Measurements from ENCODE around the gene C11orf97. TPM values are rescaled to one million over a fixed set of nuclear protein-coding genes. Genes with fewer than 3 reads are reported as not detected.

The C11orf97 gene
- total RNA-seq, 1 experiment from 2014 or later: not detected

DNA sequence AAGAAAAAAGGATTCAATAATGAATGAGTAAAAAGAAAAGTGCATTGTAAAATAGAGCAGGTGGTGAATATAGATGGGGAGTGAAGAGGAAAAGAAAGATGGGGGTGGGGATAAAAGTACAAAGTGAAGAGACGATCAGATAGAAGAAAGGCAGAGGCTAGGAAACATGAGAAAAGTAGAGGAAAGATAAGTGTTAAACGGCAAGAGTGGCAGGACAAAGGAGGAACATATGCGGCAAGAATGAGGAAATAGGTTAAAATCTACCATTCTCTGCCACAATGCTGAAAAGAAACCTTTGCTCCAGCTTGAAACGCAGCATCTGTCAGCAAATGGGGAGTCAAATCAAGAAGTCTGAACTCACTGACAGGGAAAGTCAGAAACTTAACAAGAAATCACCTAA lies 38.3 kb downstream of the C11orf97 start:
- Mint-ChIP-seq H3K36me3 (ENCODE audit: insufficient read depth in 1 of 3, low read depth in 3 of 3) (peaks cover 0 to 3% (median 0%) of the 10 kb centered on the region in 3 experiments; a peak in 1 of 7 replicates), H3K27me3 (ENCODE audit: low read depth) (peaks cover 6% of the 10 kb centered on the region), H3K4me1 (peaks cover 11 to 17% of the 10 kb centered on the region in 2 experiments), H3K27ac (no peak overlapping the region), H3K9me3 (no peaks in the 10 kb centered on the region), H3K4me3 (no peak overlapping the region)
- Histone ChIP-seq H2BK5ac (ENCODE audit: insufficient read length, low read length) (no peak overlapping the region), H2AFZ (ENCODE audit: low read length) (no peak overlapping the region), H2BK120ac (ENCODE audit: low read depth, low read length, poor library complexity, severe bottlenecking) (no peak overlapping the region), H3K18ac (ENCODE audit: insufficient read length, low read depth, low read length) (no peak overlapping the region), H3K79me1 (ENCODE audit: insufficient read depth, low read depth, low read length, poor library complexity, severe bottlenecking) (no peaks in the 10 kb centered on the region), H3K79me2 (ENCODE audit: insufficient read depth, low read length) (peaks cover 2% of the 10 kb centered on the region; the same call in 1 of the 2 replicates), H3K4ac (ENCODE audit: low read depth, low read length) (no peak overlapping the region), H4K91ac (ENCODE audit: insufficient read length, low read depth, low read length) (no peak overlapping the region), H3T11ph (ENCODE audit: low read length) (no peak overlapping the region), H3K27me3 (ENCODE audit: insufficient read depth, low read length) (peaks cover 3% of the 10 kb centered on the region; the same call in 1 of the 2 replicates), H3K23ac (ENCODE audit: insufficient read length, low read depth, low read length) (no peak overlapping the region), H3K27ac (ENCODE audit: insufficient read length, low read depth, low read length) (no peak overlapping the region), H3K4me1 (ENCODE audit: insufficient read depth, low read length) (no peaks in the 10 kb centered on the region; the same call in none of the 2 replicates), H4K8ac (replicated peaks; ENCODE audit: insufficient read length, low read depth, low read length) (no peak overlapping the region), H3K14ac (ENCODE audit: insufficient read depth, low read length) (no peak overlapping the region), H3K9me3 (ENCODE audit: control insufficient read depth, low read depth, low read length) (no peaks in the 10 kb centered on the region), H2BK12ac (ENCODE audit: insufficient read length, low read depth, low read length) (no peak overlapping the region), H3K23me2 (ENCODE audit: insufficient read length, low read depth, low read length, poor library complexity, severe bottlenecking) (peaks cover 6% of the 10 kb centered on the region), H4K5ac (ENCODE audit: insufficient read length, low read depth, low read length) (no peak overlapping the region), H3K4me2 (ENCODE audit: insufficient read depth, insufficient read length, low read length) (no peak overlapping the region), H2AK5ac (ENCODE audit: insufficient read length, low read length) (no peak overlapping the region), H2BK20ac (ENCODE audit: low read depth, low read length, poor library complexity, severe bottlenecking) (no peak overlapping the region), H2BK15ac (ENCODE audit: low read depth, low read length) (no peak overlapping the region), H3K56ac (ENCODE audit: insufficient read length, low read depth, low read length) (no peak overlapping the region), H3K9ac (ENCODE audit: extremely low read depth, insufficient read length, low read length) (no peak overlapping the region), H4K20me1 (ENCODE audit: control insufficient read depth, insufficient read depth, insufficient read length) (no peaks in the 10 kb centered on the region)
- 100% methylated on average over 1 of the region's 4 CpGs for WGBS (ENCODE audit: extremely low coverage, insufficient read length, low lambda C conversion rate)
- DNase-seq: no peak
- TF ChIP-seq, protein P1, sequence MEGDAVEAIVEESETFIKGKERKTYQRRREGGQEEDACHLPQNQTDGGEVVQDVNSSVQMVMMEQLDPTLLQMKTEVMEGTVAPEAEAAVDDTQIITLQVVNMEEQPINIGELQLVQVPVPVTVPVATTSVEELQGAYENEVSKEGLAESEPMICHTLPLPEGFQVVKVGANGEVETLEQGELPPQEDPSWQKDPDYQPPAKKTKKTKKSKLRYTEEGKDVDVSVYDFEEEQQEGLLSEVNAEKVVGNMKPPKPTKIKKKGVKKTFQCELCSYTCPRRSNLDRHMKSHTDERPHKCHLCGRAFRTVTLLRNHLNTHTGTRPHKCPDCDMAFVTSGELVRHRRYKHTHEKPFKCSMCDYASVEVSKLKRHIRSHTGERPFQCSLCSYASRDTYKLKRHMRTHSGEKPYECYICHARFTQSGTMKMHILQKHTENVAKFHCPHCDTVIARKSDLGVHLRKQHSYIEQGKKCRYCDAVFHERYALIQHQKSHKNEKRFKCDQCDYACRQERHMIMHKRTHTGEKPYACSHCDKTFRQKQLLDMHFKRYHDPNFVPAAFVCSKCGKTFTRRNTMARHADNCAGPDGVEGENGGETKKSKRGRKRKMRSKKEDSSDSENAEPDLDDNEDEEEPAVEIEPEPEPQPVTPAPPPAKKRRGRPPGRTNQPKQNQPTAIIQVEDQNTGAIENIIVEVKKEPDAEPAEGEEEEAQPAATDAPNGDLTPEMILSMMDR (conservative IDR thresholded peaks at IDR 0.05): no peak

Data from H9 (cell line).